Endothelial cell of umbilical vein (primary cell): ENCODE results near the gene RAD50. TPM values are rescaled to one million over a fixed set of nuclear protein-coding genes. Genes with fewer than 3 reads are reported as not detected.
A peak's percentile ranks its signal among the peaks of the same experiment; 100 is the strongest.

ENCODE experiments used
- BruUV-seq: library from RNA; stranded (reverse); fragments of 400-500 nt; replicated peaks from 2 replicates; lab custom pipeline; 2021; lab: Mats Ljungman, UMichigan
- CTCF ChIA-PET: fragments of 300-600, 350-600 bp; sonication (Branson Sonifier 250); formaldehyde crosslinking; loops from one replicate; lab custom pipeline; 2021; ENCODE audit warnings: antibody characterized with exemption, inconsistent platforms; lab: Charles Lee
- POLR2A ChIA-PET: fragments of 300-600, 350-600 bp; sonication (Branson Sonifier 250); formaldehyde crosslinking; loops from one replicate; lab custom pipeline; 2021; ENCODE audit warnings: antibody characterized with exemption, inconsistent platforms; lab: Charles Lee
- DNase-seq: peaks from one replicate; pipeline ENCODE4 v3.0.0-alpha.2; 2011; ENCODE audit warnings: low read depth, low spot score
- FAIRE-seq: peaks from 2 replicates; lab custom pipeline; 2011; peaks lifted over from hg19 to GRCh38; lab: Jason Lieb, UNC
- H2AFZ ChIP-seq: 2 replicates; pipeline ENCODE4 v1.6.0; 2012; ENCODE audit warnings: low read depth, low read length, control low read depth, inconsistent platforms
- H3K27ac ChIP-seq: 2 replicates; pipeline ENCODE4 v1.5.1; 2011; ENCODE audit warnings: low read depth, mild to moderate bottlenecking, control low read depth, low read length, moderate library complexity; ENCODE audit not compliant: insufficient read depth
- H3K27me3 ChIP-seq, 2 experiments: 2 replicates each; pipeline versions ENCODE4 v1.6.0 to v1.6.1; 2011; ENCODE audit warnings: low read length in 2 of 2, mixed read lengths in 1 of 2; ENCODE audit not compliant: control insufficient read depth in 2 of 2, insufficient read depth in 2 of 2
- H3K36me3 ChIP-seq, 2 experiments: 2 replicates in 1 of 2; 3 replicates in 1 of 2; pipeline ENCODE4 v1.5.1; 2011; ENCODE audit warnings: low read length in 2 of 2, mild to moderate bottlenecking in 1 of 2, moderate library complexity in 1 of 2; ENCODE audit not compliant: control insufficient read depth in 2 of 2, insufficient read depth in 2 of 2; ENCODE audit errors: extremely low read depth in 1 of 2
- H3K4me1 ChIP-seq: 3 replicates; pipeline ENCODE4 v1.5.1; 2011; ENCODE audit warnings: mild to moderate bottlenecking, low read length; ENCODE audit not compliant: control insufficient read depth, insufficient read depth; ENCODE audit errors: extremely low read depth
- H3K4me2 ChIP-seq: 2 replicates; pipeline ENCODE4 v1.6.1; 2011; ENCODE audit warnings: low read length, control low read depth, mixed read lengths; ENCODE audit not compliant: insufficient read depth
- H3K4me3 ChIP-seq, 3 experiments: fragments of 200-600 bp in 1 of 3; sonication (generic), shearing (Covaris generic) in 1 of 3; replicated peaks in 1 of 3; 2 replicates each; pipeline ENCODE4 v1.5.1; 2011 to 2016; ENCODE audit warnings: control low read depth in 3 of 3, low read length in 3 of 3, mild to moderate bottlenecking in 2 of 3, inconsistent platforms in 1 of 3, low read depth in 1 of 3, moderate library complexity in 1 of 3; ENCODE audit not compliant: insufficient read depth in 1 of 3
- H3K79me2 ChIP-seq: 2 replicates; pipeline ENCODE4 v1.6.0; 2012; ENCODE audit warnings: low read length, inconsistent platforms; ENCODE audit not compliant: control insufficient read depth, insufficient read depth
- H3K9ac ChIP-seq: replicated peaks from 2 replicates; pipeline ENCODE3; 2011; ENCODE audit warnings: low read length, control low read depth; ENCODE audit not compliant: insufficient read depth; ENCODE audit errors: extremely low read depth
- H3K9me1 ChIP-seq: replicated peaks from 3 replicates; pipeline ENCODE4 v1.6.0; 2011; ENCODE audit warnings: mild to moderate bottlenecking, low read length; ENCODE audit not compliant: control insufficient read depth, insufficient read depth; ENCODE audit errors: extremely low read depth
- H3K9me3 ChIP-seq: replicated peaks from 2 replicates; pipeline ENCODE4 v1.5.1; 2012; ENCODE audit warnings: low read length, inconsistent platforms; ENCODE audit not compliant: control insufficient read depth, insufficient read depth
- H4K20me1 ChIP-seq: replicated peaks from 2 replicates; pipeline ENCODE3; 2011; ENCODE audit warnings: mild to moderate bottlenecking, low read length; ENCODE audit not compliant: control insufficient read depth, insufficient read depth; ENCODE audit errors: extremely low read depth
- dilution Hi-C: fragments of 300-500 bp; cut with MboI; formaldehyde crosslinking; loops from one replicate; pipeline ENCODE4 v1.15.0; 2019; ENCODE audit warnings: low sequenced_read_pairs; ENCODE audit not compliant: extremely low pct_ligation_motif_present
- intact Hi-C: fragments of 100-400 bp; cut with micrococcal nuclease; formaldehyde crosslinking; loops from one replicate; pipeline ENCODE4 v1.10.0; 2022
- polyA plus RNA-seq, 4 experiments: library from polyadenylated mRNA; depleted of rRNA in 3 of 4; stranded (reverse) in 3 of 4; unstranded in 1 of 4; fragments of >200 nt; gene quantifications; 2 replicates each; pipeline versions ENCODE4 v1.2.1 to v1.2.3, GENCODE V29; 2011 to 2012; ENCODE audit warnings: missing spikeins in 1 of 4
- total RNA-seq: library from RNA; stranded (reverse); gene quantifications from 2 replicates; pipeline ENCODE4 v1.2.3, GENCODE V29; 2021
- TF ChIP-seq, protein P1 (sequence below): IDR thresholded peaks from 2 replicates; pipeline ENCODE4 v1.6.1; 2011; ENCODE audit not compliant: insufficient read depth, insufficient read length
- TF ChIP-seq, protein P2 (sequence below), 2 donors: IDR thresholded peaks; 1 replicate in 1 of 2; 2 replicates in 1 of 2; pipeline ENCODE4 v1.5.1; 2011; ENCODE audit warnings: low read length in 2 of 2, mild to moderate bottlenecking in 2 of 2, moderate library complexity in 2 of 2, control low read depth in 1 of 2, inconsistent platforms in 1 of 2, low read depth in 1 of 2; ENCODE audit not compliant: insufficient read depth in 1 of 2; ENCODE audit errors: extremely low read depth in 1 of 2

The RAD50 gene
- total and polyA plus RNA-seq, 2 donors (not counting 3 experiments of a cell fraction or from before 2014, with no cell fraction given): 6.1 to 20.4 TPM

DNA sequence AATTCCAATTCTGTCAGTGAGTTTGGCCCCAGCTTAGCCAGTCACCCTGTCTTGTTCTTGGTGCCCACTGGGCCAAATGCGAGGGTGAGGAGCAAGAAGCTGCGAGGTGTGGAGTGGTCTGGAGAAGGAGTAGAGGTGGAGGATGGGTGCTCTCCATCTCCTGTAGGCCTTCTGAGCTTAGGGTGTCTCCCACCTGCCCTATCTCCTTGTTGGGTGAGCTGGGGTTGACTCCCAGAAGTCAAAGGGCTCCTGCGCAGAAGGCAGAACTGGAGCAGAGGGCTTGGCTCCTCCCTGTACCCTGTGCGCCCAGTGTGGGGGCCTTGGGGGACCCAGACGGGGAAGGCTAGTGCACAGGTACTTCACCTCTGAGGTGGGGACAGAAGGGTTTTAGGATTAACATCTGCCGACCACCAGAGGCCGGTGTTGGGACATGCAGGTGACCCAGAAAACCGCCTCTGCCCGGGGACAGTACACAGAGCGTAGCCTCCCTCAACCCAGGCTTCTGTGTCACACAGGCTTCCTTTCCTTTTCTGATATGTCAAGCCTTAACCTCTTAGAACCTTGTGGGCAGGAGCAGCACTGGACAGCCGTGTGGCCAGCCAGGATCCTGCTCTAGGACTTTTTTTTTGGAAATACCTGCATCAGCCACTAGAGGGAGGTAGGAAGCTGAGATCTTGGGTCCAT is 30.3 kb upstream of the RAD50 start:
- peak; percentile 75 for DNase-seq
- intact Hi-C loops (loop anchor here (1.0 to 5.0 kb wide), 4 partner anchors 186 to 357 kb away; no protein-coding TSS in a partner anchor), dilution Hi-C loops (no loop called here)
- BruUV-seq: no TSS peak
- Histone ChIP-seq H3K9ac (no peak overlapping the region), H3K36me3 (no peaks in the 10 kb centered on the region), H3K9me1 (no peaks in the 10 kb centered on the region), H3K4me2 (peak overlapping the region; percentile 32), H3K27me3 (peaks cover under 1 to 3% of the 10 kb centered on the region in 2 experiments), H3K4me1 (no peaks in the 10 kb centered on the region), H3K79me2 (no peaks in the 10 kb centered on the region), H3K4me3 (no peak overlapping the region), H4K20me1 (no peaks in the 10 kb centered on the region), H3K27ac (no peak overlapping the region), H2AFZ (peak overlapping the region; percentile 63), H3K9me3 (no peaks in the 10 kb centered on the region)
- POLR2A ChIA-PET: no interaction called here
- TF ChIP-seq, protein P1, sequence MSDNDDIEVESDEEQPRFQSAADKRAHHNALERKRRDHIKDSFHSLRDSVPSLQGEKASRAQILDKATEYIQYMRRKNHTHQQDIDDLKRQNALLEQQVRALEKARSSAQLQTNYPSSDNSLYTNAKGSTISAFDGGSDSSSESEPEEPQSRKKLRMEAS: no peak
- TF ChIP-seq, protein P2, sequence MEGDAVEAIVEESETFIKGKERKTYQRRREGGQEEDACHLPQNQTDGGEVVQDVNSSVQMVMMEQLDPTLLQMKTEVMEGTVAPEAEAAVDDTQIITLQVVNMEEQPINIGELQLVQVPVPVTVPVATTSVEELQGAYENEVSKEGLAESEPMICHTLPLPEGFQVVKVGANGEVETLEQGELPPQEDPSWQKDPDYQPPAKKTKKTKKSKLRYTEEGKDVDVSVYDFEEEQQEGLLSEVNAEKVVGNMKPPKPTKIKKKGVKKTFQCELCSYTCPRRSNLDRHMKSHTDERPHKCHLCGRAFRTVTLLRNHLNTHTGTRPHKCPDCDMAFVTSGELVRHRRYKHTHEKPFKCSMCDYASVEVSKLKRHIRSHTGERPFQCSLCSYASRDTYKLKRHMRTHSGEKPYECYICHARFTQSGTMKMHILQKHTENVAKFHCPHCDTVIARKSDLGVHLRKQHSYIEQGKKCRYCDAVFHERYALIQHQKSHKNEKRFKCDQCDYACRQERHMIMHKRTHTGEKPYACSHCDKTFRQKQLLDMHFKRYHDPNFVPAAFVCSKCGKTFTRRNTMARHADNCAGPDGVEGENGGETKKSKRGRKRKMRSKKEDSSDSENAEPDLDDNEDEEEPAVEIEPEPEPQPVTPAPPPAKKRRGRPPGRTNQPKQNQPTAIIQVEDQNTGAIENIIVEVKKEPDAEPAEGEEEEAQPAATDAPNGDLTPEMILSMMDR (IDR thresholded peaks at IDR 0.05; ENCODE audit: extremely low read depth in 1 of 2, insufficient read depth in 1 of 2, low read depth in 1 of 2, low read length in 2 of 2): peak; percentile 76 to 83
- CTCF ChIA-PET: interaction anchor here (0.6 to 3.8 kb wide), 41 partner anchors 10 to 357 kb away, joined by 3 to 42 read pairs (median 5); partner anchors contain the start of genes CCNI2, GDF9, IRF1 and KIF3A
- FAIRE-seq: peak; percentile 83
